Left lobe of liver (tissue), 2 donors: ENCODE measurements around the gene CHCHD6. TPM values are rescaled to one million over a fixed set of nuclear protein-coding genes. Genes with fewer than 3 reads are reported as not detected.
"Not testable (repeated sequence)": the region's sequence is repeated elsewhere in the genome, so short reads cannot be mapped to it uniquely, and the experiment has no call there.

Source experiments
- ATAC-seq: fragments of 200-7000 bp; cut with Tn5 transposase; one replicate; pipeline ENCODE4 v1.9.1; 2020; ENCODE audit warnings: mild to moderate bottlenecking, moderate library complexity
- DNase-seq: peaks from one replicate; pipeline ENCODE4 v3.0.0-alpha.2; 2020; ENCODE audit warnings: low spot score
- total RNA-seq: library from RNA; stranded (reverse); gene quantifications from one replicate; pipeline ENCODE4 v1.2.1, GENCODE V29; 2021
- donor health status: DM: no; HTN: no; CAD: no; lungs with moderate emphysema.
- donor health status: DM: no; HTN: yes; CAD: no.

The CHCHD6 gene
- total RNA-seq, 1 donor from 2014 or later: 3.8 TPM

DNA sequence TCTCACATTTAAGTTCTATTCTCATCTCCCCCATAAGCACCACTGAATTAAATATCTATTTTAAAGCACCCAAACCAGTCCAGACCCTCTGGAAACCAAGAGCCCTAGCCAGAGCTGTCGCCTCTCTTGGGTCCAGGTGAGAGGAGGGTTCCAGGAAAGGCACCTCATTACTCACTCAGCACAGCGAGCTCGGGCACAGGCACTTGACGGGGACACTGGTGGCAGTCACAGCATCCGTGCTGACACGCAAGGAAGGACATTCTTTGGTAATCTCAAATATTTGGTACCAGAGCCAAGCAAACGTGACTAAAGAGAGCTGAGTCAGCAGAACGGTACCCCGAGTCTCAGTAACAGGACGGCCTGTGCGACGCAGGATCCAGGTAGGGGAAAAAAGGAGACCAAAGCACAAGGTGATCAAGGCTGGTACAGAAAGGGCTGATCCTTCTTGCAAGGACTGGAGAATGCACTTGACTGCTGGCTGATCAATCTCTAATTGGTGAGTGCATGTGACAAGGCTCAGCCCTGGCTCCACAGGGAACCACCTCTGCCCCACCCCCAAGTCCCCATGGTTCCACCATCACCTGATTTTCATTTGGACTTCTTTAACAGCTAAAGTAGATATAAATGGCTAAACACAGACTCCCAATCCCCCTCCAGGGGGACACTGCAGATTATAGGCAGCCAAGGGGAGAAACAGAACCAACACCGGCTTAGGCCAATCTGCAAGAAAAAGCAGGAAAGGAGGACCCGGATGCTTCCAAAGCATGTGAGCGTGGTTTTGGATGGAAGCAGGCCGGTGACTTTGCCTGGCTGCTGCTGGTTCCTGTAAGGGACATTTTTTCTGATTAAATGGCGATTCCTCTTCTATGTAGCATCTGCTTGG, 61.4 kb downstream of the CHCHD6 start:
- ATAC-seq (no peak), DNase-seq (no peak)

DNA sequence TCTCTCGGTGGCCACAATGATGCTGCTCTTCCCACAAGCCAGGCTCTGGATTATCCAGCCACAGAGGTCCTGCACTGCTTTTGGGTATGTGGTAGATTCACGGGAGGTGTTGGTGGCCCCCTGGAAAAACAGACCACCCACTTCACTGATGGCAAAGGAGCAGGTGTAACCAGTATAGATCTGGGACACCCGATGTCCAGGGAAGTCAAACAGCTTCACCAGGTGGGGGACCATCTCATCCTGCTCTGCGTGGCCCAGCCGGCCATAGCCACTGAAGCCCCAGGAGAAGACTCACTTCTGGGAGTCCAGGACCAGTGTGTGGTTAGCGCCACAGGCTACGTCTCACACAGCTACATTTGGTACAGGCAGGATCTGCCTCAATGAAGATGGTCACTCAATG, 62.6 kb downstream of the CHCHD6 start:
- ATAC-seq: no peak

DNA sequence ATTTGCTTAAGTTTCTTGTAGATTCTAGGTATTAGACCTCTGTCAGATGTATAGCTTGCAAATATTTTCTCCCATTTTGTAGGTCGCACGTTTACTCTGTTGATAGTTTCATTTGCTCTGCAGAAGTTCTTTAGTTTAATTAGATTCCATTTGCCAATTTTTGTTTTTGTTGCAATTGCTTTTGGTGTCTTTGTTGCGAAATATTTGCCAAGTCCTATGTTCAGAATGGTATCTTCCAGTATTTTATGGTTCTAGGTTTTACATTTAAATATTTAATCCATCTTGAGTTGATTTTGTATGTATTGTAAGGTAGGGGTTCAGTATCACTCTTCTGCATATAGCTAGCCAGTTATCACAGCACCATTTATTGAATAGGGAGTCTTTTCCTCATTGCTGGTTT, 64.9 kb downstream of the CHCHD6 start:
- no peak for ATAC-seq
- no peak for DNase-seq

More for the DNA sequence above, 62.6 kb downstream of the CHCHD6 start:
- no peak for DNase-seq

DNA sequence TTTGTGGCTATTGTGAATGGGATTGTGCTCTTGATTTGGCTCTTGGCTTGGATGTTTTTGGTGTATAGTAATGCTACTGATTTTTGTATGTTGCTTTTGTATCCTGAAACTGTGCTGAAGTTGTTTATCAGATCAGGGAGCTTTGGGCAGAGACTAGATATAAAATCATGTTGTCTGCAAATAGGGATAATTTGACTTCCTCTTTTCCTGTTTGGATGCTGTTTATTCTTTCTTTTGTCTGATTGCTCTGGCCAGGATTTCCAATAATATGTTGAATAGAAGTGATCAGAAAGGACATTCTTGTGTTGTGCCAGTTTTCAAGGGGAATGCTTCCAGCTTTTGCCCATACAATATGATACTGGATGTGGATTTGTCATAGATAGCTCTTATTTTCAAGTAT, 66.1 kb downstream of the CHCHD6 start:
- no peak for DNase-seq
- ATAC-seq: no peak

DNA sequence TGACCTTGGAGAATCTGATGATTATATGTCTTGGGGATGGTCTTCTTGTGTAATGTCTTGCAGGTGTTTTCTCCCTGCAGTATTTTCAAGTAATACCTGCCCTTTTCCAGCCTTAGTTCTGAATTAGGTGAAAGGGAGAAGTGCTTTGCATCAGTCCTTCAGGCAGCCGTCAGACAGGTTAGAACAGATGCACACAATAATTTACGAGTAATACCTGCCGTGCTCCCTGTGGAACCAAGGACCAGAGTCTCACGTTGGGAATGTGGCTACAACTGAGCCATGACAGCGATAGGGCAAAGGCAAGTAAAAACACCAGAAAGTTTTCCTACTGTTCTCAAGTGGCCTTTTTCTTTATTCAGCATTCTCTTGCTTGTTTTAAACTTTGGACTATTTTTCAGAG, 69.1 kb downstream of the CHCHD6 start:
- ATAC-seq (no peak), DNase-seq (no peak)

DNA sequence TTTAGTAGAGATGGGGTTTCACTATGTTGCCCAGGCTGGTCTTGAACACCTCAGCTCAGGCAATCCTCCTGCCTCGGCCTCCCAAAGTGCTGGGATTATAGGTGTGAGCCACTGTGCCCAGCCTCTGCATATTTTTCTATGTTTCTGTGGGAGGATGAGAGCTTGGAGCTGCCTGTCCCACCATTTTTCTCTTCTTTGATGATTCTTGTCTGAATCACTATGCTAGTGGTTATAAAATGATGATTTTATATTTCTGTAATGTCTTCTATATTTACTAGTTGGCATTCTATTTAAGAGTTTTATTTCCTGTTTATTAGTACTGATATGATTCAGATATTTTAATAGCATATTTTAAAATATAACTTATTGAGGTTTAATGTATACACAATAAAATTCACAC, 69.7 kb downstream of the CHCHD6 start:
- DNase-seq (no peak), ATAC-seq (no peak)

DNA sequence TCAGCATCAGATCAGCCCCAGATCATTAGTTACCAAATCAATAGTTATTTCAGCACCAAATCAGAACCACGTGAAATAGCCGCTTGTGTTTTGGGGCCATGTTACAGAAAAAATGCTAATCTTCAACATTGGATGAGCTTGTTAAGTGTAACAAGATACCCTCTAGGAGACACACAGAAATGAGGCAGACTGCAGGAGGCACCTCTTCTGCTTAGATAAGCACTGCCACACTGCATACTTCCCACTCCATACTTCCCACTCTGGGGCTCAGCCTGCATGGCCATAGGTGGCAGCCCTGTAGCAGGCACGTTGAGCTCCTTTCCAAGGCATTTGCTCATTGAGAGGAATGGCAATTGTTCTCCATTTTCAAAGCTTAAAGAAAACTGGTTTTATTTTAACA, 73.3 kb downstream of the CHCHD6 start:
- DNase-seq (no peak), ATAC-seq (no peak)

DNA sequence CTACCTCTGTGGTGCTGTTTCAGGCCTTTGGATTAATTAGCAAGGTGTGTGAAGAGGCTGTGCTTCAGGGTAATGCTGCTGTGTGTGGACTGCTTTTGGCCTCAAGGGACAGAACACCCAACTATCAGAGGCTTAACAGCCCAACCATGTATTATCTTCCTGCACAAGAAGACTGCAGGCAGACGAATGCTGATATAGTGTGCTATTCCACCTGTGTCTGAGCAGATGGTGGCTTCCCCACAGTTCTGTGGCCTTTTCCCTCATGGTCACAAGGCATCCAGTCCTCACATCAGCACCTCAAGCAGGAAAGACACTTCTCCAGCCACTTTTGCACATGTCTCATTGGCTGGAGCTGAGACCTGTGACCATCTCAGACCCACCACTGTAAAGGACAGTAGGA, 76.6 kb downstream of the CHCHD6 start:
- ATAC-seq: no peak
- no peak for DNase-seq

DNA sequence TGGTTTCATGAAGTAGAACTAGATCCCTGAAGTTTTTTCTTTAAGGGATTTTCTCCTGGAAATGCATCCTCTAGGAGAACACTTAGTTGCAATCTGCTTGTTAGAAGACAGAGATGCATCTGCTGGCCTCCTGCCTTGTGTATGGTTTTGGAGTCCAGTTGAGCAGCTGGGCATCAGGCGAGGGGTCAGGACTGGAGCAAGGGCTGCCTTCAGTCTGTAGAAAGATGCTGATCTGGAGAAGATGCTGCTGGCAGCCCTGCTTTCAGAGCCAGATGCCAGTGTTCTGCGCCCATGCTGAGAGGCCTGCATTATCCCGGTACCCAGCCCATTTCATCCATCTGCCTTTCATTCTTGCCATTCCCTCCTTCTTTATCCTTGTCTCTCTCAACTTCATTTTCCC, 77.4 kb downstream of the CHCHD6 start:
- ATAC-seq: no peak
- no peak for DNase-seq

DNA sequence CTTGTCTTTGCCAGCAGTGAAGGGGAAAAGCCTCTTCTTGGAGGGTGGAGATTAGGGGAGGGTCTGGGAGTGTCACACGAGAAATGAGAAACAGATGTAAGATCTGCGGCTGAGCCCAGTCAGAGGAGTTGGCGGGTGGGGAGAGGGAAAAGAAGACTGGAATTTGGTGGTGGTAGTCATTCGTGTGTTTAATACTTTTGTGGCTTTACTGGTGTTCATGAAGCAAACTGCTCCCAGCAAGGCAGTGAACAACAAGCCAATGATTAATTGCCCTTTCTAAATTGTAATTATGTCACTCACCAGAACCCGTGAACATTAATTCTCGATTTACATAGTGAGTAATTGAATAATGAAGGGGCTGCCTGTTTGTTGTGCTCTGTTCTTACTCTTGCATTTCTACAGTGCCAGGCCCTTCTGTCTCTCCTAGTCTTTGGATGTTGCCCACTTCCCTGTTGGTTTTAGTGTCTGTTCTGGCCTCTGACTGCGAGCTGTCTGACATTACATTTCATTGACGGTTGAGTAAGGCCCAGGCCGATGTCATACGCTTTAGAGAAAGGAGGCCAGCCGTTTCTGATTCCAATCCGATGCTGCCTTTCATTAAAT, 78.0 kb downstream of the CHCHD6 start:
- ATAC-seq (no peak), DNase-seq (no peak)

DNA sequence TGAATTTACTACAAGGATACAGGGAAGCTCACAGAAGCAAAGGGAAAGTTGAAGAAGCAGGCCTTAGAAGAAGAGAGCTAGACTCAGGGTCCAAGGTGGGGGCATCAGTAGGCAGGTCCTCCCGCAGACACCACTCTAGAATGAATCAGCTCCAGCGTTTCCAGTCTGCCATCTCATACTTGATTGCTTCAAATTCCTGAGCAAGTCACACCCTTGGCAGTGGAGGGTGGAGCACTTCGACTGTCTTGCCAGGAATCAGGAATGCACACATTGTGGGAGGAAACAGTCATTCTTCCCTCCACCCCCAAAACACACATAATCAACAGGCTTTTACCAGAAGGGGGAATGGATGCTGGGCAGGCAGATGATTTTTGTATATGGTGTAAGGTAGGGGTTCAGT, 78.5 kb downstream of the CHCHD6 start:
- ATAC-seq (no peak), DNase-seq (no peak)

DNA sequence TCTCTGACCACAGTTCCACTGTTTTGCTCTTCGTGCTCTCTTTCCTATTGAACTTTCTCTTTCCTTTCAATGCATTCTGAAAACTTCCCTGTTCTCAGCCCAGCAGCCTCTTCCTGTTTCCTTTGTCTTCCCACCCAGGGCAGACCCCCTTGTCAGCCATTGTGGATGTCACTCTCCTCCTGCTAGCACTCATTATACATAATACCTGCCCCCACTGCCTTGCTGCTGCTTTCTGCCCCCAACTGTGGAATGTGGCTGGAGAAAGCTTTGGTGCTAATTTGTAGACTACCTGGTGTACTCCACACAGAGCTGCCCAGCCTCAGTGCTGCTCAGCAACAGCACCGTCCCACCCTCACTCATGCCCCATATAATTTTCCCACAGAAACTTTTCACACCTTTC, 80.2 kb downstream of the CHCHD6 start:
- no peak for DNase-seq
- no peak for ATAC-seq

DNA sequence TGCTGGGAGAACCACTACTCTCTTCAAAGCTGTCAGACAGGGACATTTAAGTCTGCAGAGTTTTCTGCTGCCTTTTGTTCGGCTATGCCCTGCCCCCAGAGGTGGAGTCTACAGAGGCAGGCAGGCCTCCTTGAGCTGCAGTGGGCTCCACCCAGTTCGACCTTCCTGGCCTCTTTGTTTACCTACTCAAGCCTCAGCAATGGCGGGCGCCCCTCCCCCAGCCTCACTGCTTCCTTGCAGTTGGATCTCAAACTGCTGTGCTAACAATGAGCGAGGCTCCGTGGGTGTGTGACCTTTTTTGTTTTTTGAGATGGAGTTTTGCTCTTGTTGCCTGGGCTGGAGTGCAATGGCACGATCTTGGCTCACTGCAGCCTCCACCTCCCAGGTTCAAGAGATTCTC, 87.3 kb downstream of the CHCHD6 start:
- not testable (repeated sequence) for ATAC-seq, DNase-seq

DNA sequence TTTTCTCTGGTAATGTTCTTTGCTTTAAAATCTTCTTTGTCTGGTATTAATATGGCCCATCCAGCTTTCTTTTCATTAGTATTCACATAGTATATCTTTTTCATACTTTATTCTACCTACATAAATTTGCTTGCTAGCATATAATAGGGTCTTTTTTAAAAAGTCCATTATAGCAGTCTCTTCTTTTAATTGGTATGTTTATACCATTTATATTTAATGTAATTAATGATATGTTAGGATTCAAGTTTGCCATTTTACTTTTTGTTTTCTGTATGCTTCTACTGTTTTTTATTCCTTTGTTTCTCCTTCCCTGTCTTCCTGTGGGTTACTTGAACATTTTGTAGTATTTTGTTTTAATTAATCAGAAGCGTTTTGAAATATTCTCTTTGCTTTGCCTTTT, 89.0 kb downstream of the CHCHD6 start:
- ATAC-seq (no peak), DNase-seq (no peak)

DNA sequence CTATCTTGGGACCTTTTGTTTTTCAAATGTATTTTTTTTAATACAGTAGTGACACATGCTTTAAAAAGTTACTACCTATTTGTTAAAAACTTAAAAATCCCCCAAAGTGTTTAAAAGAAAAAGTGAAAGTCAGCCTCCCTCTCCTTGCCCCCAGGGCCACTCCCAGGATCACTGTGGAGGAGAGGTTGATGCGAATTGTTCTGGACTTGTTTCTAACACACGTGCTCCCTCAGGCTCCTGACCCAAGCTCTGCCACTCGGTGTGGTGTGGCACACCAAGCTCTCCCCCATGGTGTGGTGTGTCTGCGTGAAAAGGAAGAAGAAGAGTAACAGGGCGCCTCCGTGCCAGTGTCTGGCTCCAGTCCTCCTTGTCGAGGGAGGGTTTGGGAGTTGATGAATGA, 93.5 kb downstream of the CHCHD6 start:
- ATAC-seq (no peak), DNase-seq (no peak)

DNA sequence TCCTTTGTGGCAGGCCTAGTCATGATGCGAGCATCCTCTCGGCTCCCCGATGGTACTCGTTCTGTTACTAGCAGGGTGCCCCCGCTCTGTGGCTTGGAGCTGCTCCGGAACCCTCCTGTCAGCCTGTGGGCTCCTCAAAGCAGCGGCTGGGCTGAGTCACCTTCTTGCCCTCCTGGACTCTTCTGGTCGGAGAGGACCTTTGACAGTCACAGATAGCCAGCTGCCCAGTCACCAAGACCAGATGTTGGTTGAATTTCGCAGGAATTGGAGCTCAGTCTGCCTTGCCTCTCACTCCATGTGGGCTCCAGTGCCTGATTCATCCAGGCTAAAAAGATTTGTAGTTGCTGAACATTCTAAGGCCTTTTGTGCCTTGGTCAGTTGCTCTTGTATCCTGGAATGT, 94.5 kb downstream of the CHCHD6 start:
- ATAC-seq: no peak
- DNase-seq: no peak

DNA sequence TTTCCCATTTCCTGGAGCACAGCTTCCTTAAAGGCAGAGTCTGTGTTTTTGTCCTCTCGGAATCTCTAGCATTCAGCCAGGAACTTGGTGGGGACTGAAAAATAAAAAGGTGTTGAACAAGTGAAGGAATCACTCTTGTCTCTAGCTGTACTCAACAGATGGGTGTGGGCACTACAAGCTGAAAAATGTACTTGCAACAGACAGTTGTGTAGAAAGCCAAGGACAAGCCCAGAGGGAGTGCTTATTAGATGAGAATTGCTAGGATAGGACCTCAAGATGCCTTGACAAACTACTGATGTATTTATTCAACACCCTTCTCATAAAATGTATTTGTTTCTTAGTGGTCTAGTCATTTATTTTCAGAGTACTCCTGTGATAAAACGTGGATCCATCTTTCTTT, 95.1 kb downstream of the CHCHD6 start:
- no peak for ATAC-seq
- no peak for DNase-seq

DNA sequence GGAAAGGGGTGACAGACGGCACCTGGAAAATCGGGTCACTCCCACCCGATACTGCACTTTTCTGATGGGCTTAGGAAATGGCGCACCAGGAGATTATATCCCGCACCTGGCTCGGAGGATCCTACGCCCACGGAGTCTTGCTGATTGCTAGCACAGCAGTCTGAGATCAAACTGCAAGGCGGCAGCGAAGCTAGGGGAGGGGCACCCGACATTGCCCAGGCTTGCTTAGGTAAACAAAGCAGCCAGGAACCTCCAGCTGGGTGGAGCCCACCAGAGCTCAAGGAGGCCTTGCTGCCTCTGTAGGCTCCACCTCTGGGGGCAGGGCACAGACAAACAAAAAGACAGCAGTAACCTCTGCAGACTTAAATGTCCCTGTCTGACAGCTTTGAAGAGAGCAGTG, 97.3 kb downstream of the CHCHD6 start:
- ATAC-seq, DNase-seq: not testable (repeated sequence)

DNA sequence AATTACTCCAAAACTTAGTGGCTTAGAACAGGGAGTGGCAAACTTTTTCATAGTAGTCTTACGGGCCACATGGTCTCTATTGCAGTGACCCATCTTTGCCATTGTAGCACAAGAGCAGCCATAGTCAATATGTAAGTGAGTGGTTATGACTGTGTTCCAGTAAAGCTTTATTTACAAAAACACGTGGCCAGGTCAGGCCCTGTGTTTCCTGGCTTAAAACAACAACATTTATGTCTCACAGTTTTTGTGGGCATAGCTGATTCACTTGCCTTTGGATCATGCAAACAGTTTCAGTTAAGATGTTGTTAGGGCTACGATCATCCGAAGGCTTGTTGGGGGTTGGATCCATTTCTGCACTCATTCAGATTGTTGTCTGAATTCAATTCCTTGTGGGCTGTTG, 103.8 kb downstream of the CHCHD6 start:
- DNase-seq (no peak), ATAC-seq (no peak)

DNA sequence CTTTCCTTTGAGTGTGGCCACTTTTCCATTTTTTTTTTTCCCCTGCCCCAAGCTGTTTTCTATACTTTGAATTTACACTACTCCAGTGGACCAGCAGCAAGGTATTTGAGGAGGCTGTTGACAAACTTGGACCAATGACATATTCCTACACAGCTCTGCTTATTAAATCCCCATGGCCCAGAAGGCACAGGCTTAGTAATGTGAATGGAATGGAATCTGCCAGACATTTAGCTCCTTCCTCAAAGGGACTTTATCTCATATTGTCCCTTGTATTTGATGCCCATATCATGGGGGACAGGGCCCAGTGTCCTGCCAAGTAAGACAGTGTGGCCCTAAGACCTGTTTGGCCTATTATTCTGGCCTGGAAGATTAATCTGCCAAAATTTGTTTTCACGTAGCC, 107.5 kb downstream of the CHCHD6 start:
- DNase-seq (no peak), ATAC-seq (no peak)

DNA sequence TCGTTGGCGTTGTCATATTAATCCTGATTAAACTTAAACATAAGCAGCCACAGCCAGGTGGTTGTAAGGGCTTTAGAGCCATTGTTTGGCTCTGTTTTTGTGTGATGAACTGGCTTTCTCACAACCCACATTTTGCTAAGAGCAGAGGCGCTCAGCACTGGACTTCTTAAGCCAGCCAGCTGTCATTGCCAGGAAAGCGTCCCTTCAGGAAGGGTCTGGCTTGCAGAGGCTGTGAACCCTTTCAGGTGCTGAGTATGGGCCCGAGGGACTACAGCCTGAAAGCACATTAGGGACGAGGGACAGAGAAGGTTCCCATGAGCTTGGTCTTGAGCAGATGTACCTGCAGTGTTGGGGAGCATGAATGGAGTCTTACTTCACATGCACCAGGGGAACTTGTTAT, 112.3 kb downstream of the CHCHD6 start:
- DNase-seq: no peak
- ATAC-seq: no peak

DNA sequence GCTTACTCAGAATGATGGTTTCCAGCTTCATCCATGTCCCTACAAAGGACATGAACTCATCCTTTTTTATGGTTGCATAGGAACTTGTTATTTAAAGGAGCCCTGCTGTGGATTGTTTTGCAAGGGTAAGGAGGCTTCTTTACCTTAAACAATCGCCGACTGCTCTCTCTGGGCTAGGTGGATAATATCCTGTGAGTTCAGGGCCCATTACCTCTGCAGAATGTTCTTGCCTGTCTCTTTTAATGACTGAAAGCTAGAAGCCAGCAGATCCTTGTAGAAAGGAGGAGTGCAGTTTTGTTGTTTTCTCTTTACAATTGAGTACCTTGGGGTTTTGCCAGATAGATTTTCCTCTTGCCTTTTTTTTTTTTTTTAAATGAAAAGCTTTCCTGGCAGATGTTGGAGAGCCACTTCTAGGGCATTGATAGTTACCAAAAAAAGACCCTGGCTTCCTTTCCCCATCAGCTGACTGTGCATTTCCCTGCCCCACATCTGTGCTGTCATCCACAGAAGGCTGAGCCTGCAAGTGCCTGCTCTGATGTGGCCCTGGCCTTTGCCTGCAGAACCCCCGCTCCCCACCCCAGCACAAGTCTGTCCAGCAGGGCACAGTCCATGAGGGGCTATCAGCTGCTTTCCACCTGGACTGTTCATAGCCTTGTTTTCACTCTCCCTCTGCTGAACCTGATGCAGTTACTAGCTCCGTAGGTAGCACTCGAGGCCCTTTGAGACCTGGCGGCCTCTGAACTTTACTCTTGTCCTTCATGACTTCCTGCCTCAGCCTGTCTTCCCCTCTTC, 113.1 kb downstream of the CHCHD6 start:
- no peak for ATAC-seq
- no peak for DNase-seq
